ENCODE results near the gene FAM209B. TPM values are rescaled to one million over a fixed set of nuclear protein-coding genes. Genes with fewer than 3 reads are reported as not detected.

FAM209B gene
- total and polyA plus RNA-seq, 9 of the 15 experiments (the other 6 are each of a cell fraction or from before 2014, with no cell fraction given): 0.34 to 0.40 (median 0.36) TPM; not detected in 6

DNA sequence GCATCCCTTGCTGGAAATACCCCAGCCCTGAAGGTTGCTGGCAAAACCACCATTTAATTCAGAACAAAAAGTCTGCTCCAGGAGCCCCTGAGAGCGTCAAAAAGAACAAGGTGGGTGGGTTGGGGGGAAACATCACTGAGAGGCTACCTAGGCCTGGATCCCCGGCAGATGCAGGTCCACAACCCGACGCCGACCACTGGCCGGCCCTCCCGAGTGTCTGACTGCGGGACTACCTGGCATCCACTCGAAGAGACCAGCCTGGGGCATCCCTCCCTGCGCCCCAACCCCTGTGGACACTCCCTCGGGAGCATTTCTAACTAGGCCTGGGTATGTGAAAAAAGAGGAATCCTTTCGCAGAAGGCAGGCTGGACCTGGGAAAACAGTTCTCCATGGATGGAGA is 47.2 kb downstream of the FAM209B start:
- no peaks in the 10 kb centered on the region for H4K20me1 ChIP-seq (replicated peaks; ENCODE audit: control insufficient read depth, insufficient read depth, low read length)
- FAIRE-seq: no peak
- ChIA-PET POLR2A (no interaction called here), CTCF (ENCODE audit: low intra/inter-chr PET ratio) (no interaction called here)
- no peaks in the 10 kb centered on the region for H3K9me3 ChIP-seq (replicated peaks; ENCODE audit: control insufficient read depth, insufficient read depth, low read depth, low read length)
- ATAC-seq: no peak
- no peak overlapping the region for H3K27ac ChIP-seq (ENCODE audit: extremely low read depth, low read depth, low read length)
- H3K9me1 ChIP-seq (ENCODE audit: control insufficient read depth, insufficient read depth, low read length): no peaks in the 10 kb centered on the region
- no TSS peak for BruUV-seq (replicated peaks)
- no peak for DNase-seq (ENCODE audit: extremely low read depth in 1 of 4, low spot score in 3 of 4)
- intact Hi-C loops (cut with micrococcal nuclease) (no loop called here), in situ Hi-C loops (cut with MboI) (loop anchor here (25.0 kb wide), 1 partner anchor 1918 kb away; no protein-coding TSS in a partner anchor)
- no peak overlapping the region for H3K9ac ChIP-seq (ENCODE audit: insufficient read depth in 1 of 2, low read depth in 2 of 2, low read length in 2 of 2)
- no peak overlapping the region for H3K4me2 ChIP-seq (ENCODE audit: insufficient read depth, low read length)
- H3K4me1 ChIP-seq (replicated peaks in 1 of 2; ENCODE audit: control insufficient read depth in 2 of 2, insufficient read depth in 2 of 2, low read length in 2 of 2): no peaks in the 10 kb centered on the region; a peak in 1 of 5 replicates
- peaks cover 19 to 32% of the 10 kb centered on the region in 2 experiments; a peak in 3 of 5 replicates for H3K27me3 ChIP-seq (ENCODE audit: control insufficient read depth in 2 of 2, insufficient read depth in 2 of 2, low read length in 2 of 2)
- H2AFZ ChIP-seq (ENCODE audit: low read depth, low read length): no peak overlapping the region
- no peaks in the 10 kb centered on the region for H3K79me2 ChIP-seq (ENCODE audit: control insufficient read depth, insufficient read depth, low read length)
- H3K36me3 ChIP-seq (ENCODE audit: control insufficient read depth, insufficient read depth, low read length): no peaks in the 10 kb centered on the region
- 0% methylated on average over 12 of the region's 12 CpGs for WGBS (ENCODE audit: insufficient coverage, low coverage, missing lambda C conversion rate)
- H3K4me3 ChIP-seq: no peak overlapping the region
- TF ChIP-seq SRSF1 (IDR thresholded peaks at IDR 0.05; ENCODE audit: low read depth, low read length): no peak
- no peak for TF ChIP-seq NFYB (IDR thresholded peaks at IDR 0.05; ENCODE audit: extremely low read depth, insufficient read length)
- no peak for TF ChIP-seq RBM22 (IDR thresholded peaks at IDR 0.05; ENCODE audit: low read depth, low read length, poor library complexity, severe bottlenecking)
- TF ChIP-seq TRIM24 (IDR thresholded peaks at IDR 0.05): no peak
- TF ChIP-seq C11orf30 (IDR thresholded peaks at IDR 0.05; ENCODE audit: low read depth): no peak
- no peak for TF ChIP-seq GABPB2 (CRISPR knock-in tag; conservative IDR thresholded peaks at IDR 0.05)
- TF ChIP-seq SMARCB1 (IDR thresholded peaks at IDR 0.05; ENCODE audit: insufficient read length, low read depth): no peak
- TF ChIP-seq, protein P1, sequence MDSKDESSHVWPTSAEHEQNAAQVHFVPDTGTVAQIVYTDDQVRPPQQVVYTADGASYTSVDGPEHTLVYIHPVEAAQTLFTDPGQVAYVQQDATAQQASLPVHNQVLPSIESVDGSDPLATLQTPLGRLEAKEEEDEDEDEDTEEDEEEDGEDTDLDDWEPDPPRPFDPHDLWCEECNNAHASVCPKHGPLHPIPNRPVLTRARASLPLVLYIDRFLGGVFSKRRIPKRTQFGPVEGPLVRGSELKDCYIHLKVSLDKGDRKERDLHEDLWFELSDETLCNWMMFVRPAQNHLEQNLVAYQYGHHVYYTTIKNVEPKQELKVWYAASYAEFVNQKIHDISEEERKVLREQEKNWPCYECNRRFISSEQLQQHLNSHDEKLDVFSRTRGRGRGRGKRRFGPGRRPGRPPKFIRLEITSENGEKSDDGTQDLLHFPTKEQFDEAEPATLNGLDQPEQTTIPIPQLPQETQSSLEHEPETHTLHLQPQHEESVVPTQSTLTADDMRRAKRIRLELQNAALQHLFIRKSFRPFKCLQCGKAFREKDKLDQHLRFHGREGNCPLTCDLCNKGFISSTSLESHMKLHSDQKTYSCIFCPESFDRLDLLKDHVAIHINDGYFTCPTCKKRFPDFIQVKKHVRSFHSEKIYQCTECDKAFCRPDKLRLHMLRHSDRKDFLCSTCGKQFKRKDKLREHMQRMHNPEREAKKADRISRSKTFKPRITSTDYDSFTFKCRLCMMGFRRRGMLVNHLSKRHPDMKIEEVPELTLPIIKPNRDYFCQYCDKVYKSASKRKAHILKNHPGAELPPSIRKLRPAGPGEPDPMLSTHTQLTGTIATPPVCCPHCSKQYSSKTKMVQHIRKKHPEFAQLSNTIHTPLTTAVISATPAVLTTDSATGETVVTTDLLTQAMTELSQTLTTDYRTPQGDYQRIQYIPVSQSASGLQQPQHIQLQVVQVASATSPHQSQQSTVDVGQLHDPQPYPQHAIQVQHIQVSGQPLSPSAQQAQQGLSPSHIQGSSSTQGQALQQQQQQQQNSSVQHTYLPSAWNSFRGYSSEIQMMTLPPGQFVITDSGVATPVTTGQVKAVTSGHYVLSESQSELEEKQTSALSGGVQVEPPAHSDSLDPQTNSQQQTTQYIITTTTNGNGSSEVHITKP (IDR thresholded peaks at IDR 0.05; ENCODE audit: partially characterized antibody): no peak
- no peak for TF ChIP-seq PURB (CRISPR knock-in tag; IDR thresholded peaks at IDR 0.05; ENCODE audit: low read depth)
- TF ChIP-seq TRIM28 (IDR thresholded peaks at IDR 0.05): no peak
- TF ChIP-seq, protein P2, sequence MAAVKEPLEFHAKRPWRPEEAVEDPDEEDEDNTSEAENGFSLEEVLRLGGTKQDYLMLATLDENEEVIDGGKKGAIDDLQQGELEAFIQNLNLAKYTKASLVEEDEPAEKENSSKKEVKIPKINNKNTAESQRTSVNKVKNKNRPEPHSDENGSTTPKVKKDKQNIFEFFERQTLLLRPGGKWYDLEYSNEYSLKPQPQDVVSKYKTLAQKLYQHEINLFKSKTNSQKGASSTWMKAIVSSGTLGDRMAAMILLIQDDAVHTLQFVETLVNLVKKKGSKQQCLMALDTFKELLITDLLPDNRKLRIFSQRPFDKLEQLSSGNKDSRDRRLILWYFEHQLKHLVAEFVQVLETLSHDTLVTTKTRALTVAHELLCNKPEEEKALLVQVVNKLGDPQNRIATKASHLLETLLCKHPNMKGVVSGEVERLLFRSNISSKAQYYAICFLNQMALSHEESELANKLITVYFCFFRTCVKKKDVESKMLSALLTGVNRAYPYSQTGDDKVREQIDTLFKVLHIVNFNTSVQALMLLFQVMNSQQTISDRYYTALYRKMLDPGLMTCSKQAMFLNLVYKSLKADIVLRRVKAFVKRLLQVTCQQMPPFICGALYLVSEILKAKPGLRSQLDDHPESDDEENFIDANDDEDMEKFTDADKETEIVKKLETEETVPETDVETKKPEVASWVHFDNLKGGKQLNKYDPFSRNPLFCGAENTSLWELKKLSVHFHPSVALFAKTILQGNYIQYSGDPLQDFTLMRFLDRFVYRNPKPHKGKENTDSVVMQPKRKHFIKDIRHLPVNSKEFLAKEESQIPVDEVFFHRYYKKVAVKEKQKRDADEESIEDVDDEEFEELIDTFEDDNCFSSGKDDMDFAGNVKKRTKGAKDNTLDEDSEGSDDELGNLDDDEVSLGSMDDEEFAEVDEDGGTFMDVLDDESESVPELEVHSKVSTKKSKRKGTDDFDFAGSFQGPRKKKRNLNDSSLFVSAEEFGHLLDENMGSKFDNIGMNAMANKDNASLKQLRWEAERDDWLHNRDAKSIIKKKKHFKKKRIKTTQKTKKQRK (IDR thresholded peaks at IDR 0.05; ENCODE audit: borderline replicate concordance, low read depth, low read length): no peak
- no peak for TF ChIP-seq THRAP3 (IDR thresholded peaks at IDR 0.05; ENCODE audit: borderline replicate concordance)
- TF ChIP-seq, protein P3, sequence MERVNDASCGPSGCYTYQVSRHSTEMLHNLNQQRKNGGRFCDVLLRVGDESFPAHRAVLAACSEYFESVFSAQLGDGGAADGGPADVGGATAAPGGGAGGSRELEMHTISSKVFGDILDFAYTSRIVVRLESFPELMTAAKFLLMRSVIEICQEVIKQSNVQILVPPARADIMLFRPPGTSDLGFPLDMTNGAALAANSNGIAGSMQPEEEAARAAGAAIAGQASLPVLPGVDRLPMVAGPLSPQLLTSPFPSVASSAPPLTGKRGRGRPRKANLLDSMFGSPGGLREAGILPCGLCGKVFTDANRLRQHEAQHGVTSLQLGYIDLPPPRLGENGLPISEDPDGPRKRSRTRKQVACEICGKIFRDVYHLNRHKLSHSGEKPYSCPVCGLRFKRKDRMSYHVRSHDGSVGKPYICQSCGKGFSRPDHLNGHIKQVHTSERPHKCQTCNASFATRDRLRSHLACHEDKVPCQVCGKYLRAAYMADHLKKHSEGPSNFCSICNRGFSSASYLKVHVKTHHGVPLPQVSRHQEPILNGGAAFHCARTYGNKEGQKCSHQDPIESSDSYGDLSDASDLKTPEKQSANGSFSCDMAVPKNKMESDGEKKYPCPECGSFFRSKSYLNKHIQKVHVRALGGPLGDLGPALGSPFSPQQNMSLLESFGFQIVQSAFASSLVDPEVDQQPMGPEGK (CRISPR knock-in tag; IDR thresholded peaks at IDR 0.05; ENCODE audit: borderline replicate concordance): no peak

Measured in K562 (cell line).